IMR-90 (cell line): ENCODE results near the gene SSX4. TPM values are rescaled to one million over a fixed set of nuclear protein-coding genes. Genes with fewer than 3 reads are reported as not detected.
"Not testable (repeated sequence)": the region's sequence is repeated elsewhere in the genome, so short reads cannot be mapped to it uniquely, and the experiment has no call there.

Experiments used
- ATAC-seq: fragments of 200-7000 bp; cut with Tn5 transposase; 2 replicates; pipeline ENCODE4 v1.9.1; 2020; ENCODE audit warnings: low read depth, mild to moderate bottlenecking, moderate library complexity
- BruUV-seq: library from RNA; stranded (reverse); fragments of 400-500 nt; replicated peaks from 2 replicates; lab custom pipeline; 2021; lab: Mats Ljungman, UMichigan
- CTCF ChIA-PET: fragments of 300-600 bp; formaldehyde crosslinking; extraction: SDS; loops from one replicate; lab custom pipeline; 2021; ENCODE audit warnings: antibody characterized with exemption; lab: Yijun Ruan, JAX
- POLR2A ChIA-PET: fragments of 300-600 bp; sonication (Branson Sonifier 250); formaldehyde crosslinking; loops from one replicate; lab custom pipeline; 2022; ENCODE audit warnings: antibody characterized with exemption; ENCODE audit not compliant: unreplicated experiment; lab: Charles Lee
- DNase-seq: peaks from one replicate; pipeline ENCODE4 v3.0.0; 2013
- H2AFZ ChIP-seq: replicated peaks from 2 replicates; pipeline ENCODE3; 2013; ENCODE audit warnings: low read length, mild to moderate bottlenecking; ENCODE audit not compliant: poor library complexity
- H2AK5ac ChIP-seq: 2 replicates; pipeline ENCODE4 v1.6.1; 2013; ENCODE audit warnings: low read depth, low read length, inconsistent platforms
- H2AK9ac ChIP-seq: replicated peaks from 2 replicates; pipeline ENCODE3; 2013; ENCODE audit warnings: mild to moderate bottlenecking, low read depth, low read length, moderate library complexity; ENCODE audit not compliant: poor library complexity
- H2BK120ac ChIP-seq: 2 replicates; pipeline ENCODE4 v1.6.1; 2013; ENCODE audit warnings: low read depth, low read length, inconsistent platforms
- H2BK15ac ChIP-seq: 3 replicates; pipeline ENCODE4 v1.6.1; 2013; ENCODE audit warnings: low read depth, low read length, inconsistent platforms
- H2BK20ac ChIP-seq: 2 replicates; pipeline ENCODE4 v1.6.1; 2013; ENCODE audit warnings: low read depth, mild to moderate bottlenecking, inconsistent platforms, low read length, moderate library complexity
- H2BK5ac ChIP-seq: 2 replicates; pipeline ENCODE4 v1.6.1; 2013; ENCODE audit warnings: mild to moderate bottlenecking, low read depth, low read length, inconsistent platforms; ENCODE audit not compliant: poor library complexity, severe bottlenecking
- H3K14ac ChIP-seq: replicated peaks from 2 replicates; pipeline ENCODE4 v1.6.1; 2013; ENCODE audit warnings: low read depth, low read length, inconsistent platforms
- H3K18ac ChIP-seq: 2 replicates; pipeline ENCODE4 v1.6.1; 2013; ENCODE audit warnings: low read depth, low read length, control low read depth
- H3K23ac ChIP-seq: 2 replicates; pipeline ENCODE4 v1.6.1; 2013; ENCODE audit warnings: low read depth, low read length, inconsistent platforms
- H3K27ac ChIP-seq: 2 replicates; pipeline ENCODE4 v1.5.1; 2013; ENCODE audit warnings: mild to moderate bottlenecking, control low read depth, low read length; ENCODE audit not compliant: insufficient read depth
- H3K27me3 ChIP-seq: 2 replicates; pipeline ENCODE4 v1.6.1; 2013; ENCODE audit warnings: low read length; ENCODE audit not compliant: control insufficient read depth, insufficient read depth
- H3K36me3 ChIP-seq: 2 replicates; pipeline ENCODE4 v1.6.1; 2013; ENCODE audit warnings: low read length, mixed read lengths; ENCODE audit not compliant: control insufficient read depth, insufficient read depth
- H3K4ac ChIP-seq: 2 replicates; pipeline ENCODE4 v1.6.1; 2013; ENCODE audit warnings: low read depth, low read length, inconsistent platforms
- H3K4me1 ChIP-seq: 2 replicates; pipeline ENCODE4 v1.6.1; 2013; ENCODE audit warnings: low read length, mixed read lengths; ENCODE audit not compliant: control insufficient read depth, insufficient read depth
- H3K4me2 ChIP-seq: 2 replicates; pipeline ENCODE4 v1.6.1; 2013; ENCODE audit warnings: low read depth, mild to moderate bottlenecking, control low read depth, low read length, moderate library complexity
- H3K4me3 ChIP-seq: 2 replicates; pipeline ENCODE4 v1.5.1; 2013; ENCODE audit warnings: low read depth, mild to moderate bottlenecking, control low read depth, low read length, moderate library complexity; ENCODE audit not compliant: insufficient read depth
- H3K56ac ChIP-seq: 2 replicates; pipeline ENCODE4 v1.6.1; 2013; ENCODE audit warnings: low read length, inconsistent platforms; ENCODE audit not compliant: insufficient read depth; ENCODE audit errors: extremely low read depth
- H3K79me1 ChIP-seq, 2 experiments: 2 replicates each; pipeline ENCODE4 v1.6.1; 2013; ENCODE audit warnings: low read length in 2 of 2, inconsistent platforms in 1 of 2, low read depth in 1 of 2
- H3K9ac ChIP-seq: 2 replicates; pipeline ENCODE4 v1.6.1; 2013; ENCODE audit warnings: low read depth, low read length, control low read depth
- H3K9me1 ChIP-seq: 2 replicates; pipeline ENCODE4 v1.6.1; 2013; ENCODE audit warnings: low read length, inconsistent platforms; ENCODE audit not compliant: insufficient read depth
- H3K9me3 ChIP-seq: 2 replicates; pipeline ENCODE4 v1.6.1; 2013; ENCODE audit warnings: low read length; ENCODE audit not compliant: control insufficient read depth, insufficient read depth
- H4K20me1 ChIP-seq: 2 replicates; pipeline ENCODE4 v1.6.1; 2013; ENCODE audit warnings: low read length, inconsistent platforms; ENCODE audit not compliant: insufficient read depth
- H4K5ac ChIP-seq: 2 replicates; pipeline ENCODE4 v1.6.1; 2013; ENCODE audit warnings: mild to moderate bottlenecking, low read depth, low read length, control low read depth
- H4K8ac ChIP-seq, 2 experiments: 2 replicates each; pipeline ENCODE4 v1.6.1; 2013; ENCODE audit warnings: low read depth in 2 of 2, low read length in 2 of 2, control low read depth in 1 of 2, inconsistent platforms in 1 of 2
- H4K91ac ChIP-seq: 2 replicates; pipeline ENCODE4 v1.6.1; 2013; ENCODE audit warnings: low read depth, low read length, inconsistent platforms; ENCODE audit not compliant: insufficient read depth
- WGBS, 2 experiments: methylation state at CpG; one replicate each; pipeline versions ENCODE4 v1.1.5 to v1.1.7; 2013; ENCODE audit warnings: missing lambda C conversion rate in 2 of 2; ENCODE audit not compliant: insufficient read length in 1 of 2; ENCODE audit errors: extremely low coverage in 2 of 2; 5-methylcytosine and 5-hydroxymethylcytosine counted together
- dilution Hi-C: fragments of 300-500 bp; cut with HindIII; formaldehyde crosslinking; loops from one replicate; pipeline ENCODE4 v1.14.3; 2018; ENCODE audit warnings: low sequenced_read_pairs; ENCODE audit not compliant: unreplicated experiment
- in situ Hi-C: fragments of 300-500 bp; cut with MboI; formaldehyde crosslinking; loops from 3 replicates; pipeline ENCODE4 v1.14.3; 2019; ENCODE audit warnings: low sequenced_read_pairs, inconsistent platforms, mixed read lengths
- intact Hi-C: fragments of 100-400 bp; cut with micrococcal nuclease; formaldehyde crosslinking; loops from 2 replicates; pipeline ENCODE4 v1.10.0; 2022
- polyA plus RNA-seq, 3 experiments: library from polyadenylated mRNA; depleted of rRNA; stranded (reverse); fragments of >200 nt; gene quantifications; 2 replicates each; pipeline ENCODE4 v1.2.3, GENCODE V29; 2012; ENCODE audit warnings: low replicate concordance in 1 of 3
- total RNA-seq: library from RNA; depleted of rRNA; stranded (reverse); fragments of >200 nt; gene quantifications from 2 replicates; pipeline ENCODE4 v1.2.3, GENCODE V29; 2012

The SSX4 gene
- total and polyA plus RNA-seq, 2 of the 4 experiments (the other 2 are of a cell fraction), result not detected

DNA sequence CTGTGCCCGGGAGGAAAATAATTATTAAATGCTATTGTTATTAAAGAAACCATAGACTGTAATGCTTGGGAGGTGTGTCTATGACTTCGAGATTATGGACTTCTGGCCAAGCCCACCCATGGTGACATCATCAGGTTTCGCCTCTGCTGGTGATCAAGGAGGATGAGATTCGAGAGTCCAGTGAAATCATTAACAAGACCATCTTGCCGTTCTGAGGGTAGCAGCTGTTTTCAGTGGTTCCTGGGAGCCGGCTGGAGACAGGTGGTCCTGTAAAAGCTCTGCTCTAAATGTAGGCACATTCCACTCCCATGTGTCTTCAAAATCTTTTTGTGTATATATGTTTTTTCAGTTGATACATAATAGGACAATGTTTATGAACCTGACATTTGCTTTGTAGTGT lies 24.1 kb upstream of the SSX4 start:
- H4K5ac ChIP-seq, H3K4me2 ChIP-seq, intact Hi-C loops, H3K27me3 ChIP-seq, H2BK5ac ChIP-seq, H3K9me1 ChIP-seq, CTCF ChIA-PET, H3K27ac ChIP-seq, H2BK120ac ChIP-seq, H2AK9ac ChIP-seq, BruUV-seq, H3K4ac ChIP-seq, H3K14ac ChIP-seq, H4K20me1 ChIP-seq, H3K18ac ChIP-seq, H3K36me3 ChIP-seq, DNase-seq, H2BK15ac ChIP-seq, H4K8ac ChIP-seq, H2AFZ ChIP-seq, H2AK5ac ChIP-seq, POLR2A ChIA-PET, H3K9ac ChIP-seq, H3K23ac ChIP-seq, ATAC-seq, dilution Hi-C loops, H4K91ac ChIP-seq, H3K4me3 ChIP-seq, H3K56ac ChIP-seq, H3K9me3 ChIP-seq, H2BK20ac ChIP-seq, in situ Hi-C loops, H3K4me1 ChIP-seq, H3K79me1 ChIP-seq: not testable (repeated sequence)
- WGBS, 2 experiments, result no CpG with 5 or more reads among the region's 6 CpGs

DNA sequence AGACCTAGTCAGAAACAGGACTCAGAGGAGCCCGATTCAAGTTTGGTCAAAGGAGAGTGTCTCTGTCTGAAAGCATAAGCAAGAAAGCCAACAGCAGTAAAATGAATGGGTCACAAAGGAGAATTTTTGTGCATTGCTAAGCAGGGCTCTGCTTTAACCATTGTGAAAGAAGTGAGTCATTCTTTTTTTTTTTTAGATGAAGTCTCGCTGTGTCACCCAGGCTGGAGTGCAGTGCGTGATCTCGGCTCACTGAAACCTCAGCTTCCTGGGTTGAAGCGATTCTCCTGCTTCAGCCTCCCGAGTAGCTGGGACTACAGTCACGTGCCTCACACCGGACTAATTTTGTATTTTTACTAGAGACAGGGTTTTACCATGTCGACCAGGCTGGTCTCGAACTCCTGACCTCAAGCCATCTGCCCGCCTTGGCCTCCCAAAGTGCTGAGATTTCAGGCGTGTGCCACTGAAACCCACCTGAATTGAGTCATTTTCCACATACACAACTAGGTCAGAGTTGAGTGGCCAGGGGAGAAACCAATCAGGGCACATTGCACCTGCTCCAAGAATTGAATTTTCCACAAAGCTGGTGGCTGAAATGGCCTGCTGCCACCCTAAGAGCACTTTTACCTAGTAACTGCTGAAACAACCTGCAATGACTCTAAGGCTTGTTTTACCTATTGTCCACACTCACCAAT lies 15.5 kb upstream of the SSX4 start:
- H3K4me1 ChIP-seq, H3K14ac ChIP-seq, H4K5ac ChIP-seq, H3K79me1 ChIP-seq, H3K4ac ChIP-seq, intact Hi-C loops, H2AFZ ChIP-seq, in situ Hi-C loops, H2AK9ac ChIP-seq, H3K4me3 ChIP-seq, H3K9ac ChIP-seq, ATAC-seq, H2BK5ac ChIP-seq, H3K9me3 ChIP-seq, H4K20me1 ChIP-seq, H3K18ac ChIP-seq, BruUV-seq, H3K27ac ChIP-seq, POLR2A ChIA-PET, H3K56ac ChIP-seq, H3K9me1 ChIP-seq, H2BK15ac ChIP-seq, H4K8ac ChIP-seq, H2AK5ac ChIP-seq, H2BK20ac ChIP-seq, CTCF ChIA-PET, DNase-seq, H2BK120ac ChIP-seq, H3K36me3 ChIP-seq, dilution Hi-C loops, H3K27me3 ChIP-seq, H3K23ac ChIP-seq, H3K4me2 ChIP-seq, H4K91ac ChIP-seq: not testable (repeated sequence)
- WGBS, 2 experiments, result no CpG with 5 or more reads among the region's 12 CpGs
